ENCODE data around the gene GSC2.
A peak's percentile ranks its signal among the peaks of the same experiment; 100 is the strongest.

Gene GSC2

DNA sequence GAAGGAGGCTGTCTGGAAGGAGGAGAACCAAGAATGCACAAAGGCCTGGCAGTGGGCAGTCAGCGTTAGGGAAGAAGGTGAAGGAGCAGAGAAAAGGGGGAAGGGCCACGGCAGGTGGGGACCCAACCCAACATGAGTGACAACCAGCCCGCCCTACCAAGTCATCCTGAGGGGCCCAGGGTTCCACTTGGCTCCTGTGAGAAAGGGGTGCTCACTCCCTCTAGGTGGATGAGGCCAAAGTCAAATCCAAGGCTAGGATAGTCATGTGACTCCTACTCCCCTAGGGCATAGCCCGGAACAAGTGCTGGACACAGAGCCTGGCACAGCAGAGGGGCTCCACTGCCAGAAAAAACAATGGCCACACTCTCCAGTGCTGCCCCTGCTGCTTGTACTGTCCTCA, 25.7 kb downstream of the GSC2 start:
- H3K4me1 Mint-ChIP-seq: peaks cover 29% of the 10 kb centered on the region

DNA sequence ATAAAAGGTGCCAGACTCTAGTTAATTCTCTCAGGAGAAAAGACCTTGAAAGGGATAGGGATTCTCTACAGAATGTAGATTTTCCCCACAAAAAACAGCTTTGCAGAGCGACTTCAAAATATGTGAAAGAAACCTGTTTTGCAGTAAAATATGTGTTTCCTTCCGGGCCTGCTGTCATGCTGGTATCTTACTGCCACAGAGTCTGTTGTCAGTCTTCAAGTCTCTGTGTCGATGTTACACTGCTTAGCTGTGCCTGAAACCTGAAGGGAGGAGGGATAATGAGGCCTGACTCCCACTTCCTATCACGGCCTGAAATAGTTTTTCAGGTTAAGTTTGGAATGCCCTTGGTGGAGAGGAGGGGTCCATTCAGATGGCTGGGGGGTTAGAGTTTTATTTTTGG, 26.2 kb downstream of the GSC2 start:
- H3K4me3 Mint-ChIP-seq: no peak overlapping the region
- no peak overlapping the region for H3K27ac Mint-ChIP-seq
- H3K9me3 Mint-ChIP-seq: no peaks in the 10 kb centered on the region
- H3K4me1 Mint-ChIP-seq: peaks cover 32% of the 10 kb centered on the region
- DNase-seq (ENCODE audit: low spot score in 2 of 2) (no peak), ATAC-seq (no peak)
- peaks cover 3% of the 10 kb centered on the region for H3K36me3 Mint-ChIP-seq

More for the DNA sequence above, 25.7 kb downstream of the GSC2 start:
- Mint-ChIP-seq H3K27ac (no peak overlapping the region), H3K9me3 (no peaks in the 10 kb centered on the region), H3K36me3 (no peaks in the 10 kb centered on the region), H3K4me3 (no peak overlapping the region)
- ATAC-seq (no peak), DNase-seq (ENCODE audit: low spot score in 2 of 2) (no peak)

DNA sequence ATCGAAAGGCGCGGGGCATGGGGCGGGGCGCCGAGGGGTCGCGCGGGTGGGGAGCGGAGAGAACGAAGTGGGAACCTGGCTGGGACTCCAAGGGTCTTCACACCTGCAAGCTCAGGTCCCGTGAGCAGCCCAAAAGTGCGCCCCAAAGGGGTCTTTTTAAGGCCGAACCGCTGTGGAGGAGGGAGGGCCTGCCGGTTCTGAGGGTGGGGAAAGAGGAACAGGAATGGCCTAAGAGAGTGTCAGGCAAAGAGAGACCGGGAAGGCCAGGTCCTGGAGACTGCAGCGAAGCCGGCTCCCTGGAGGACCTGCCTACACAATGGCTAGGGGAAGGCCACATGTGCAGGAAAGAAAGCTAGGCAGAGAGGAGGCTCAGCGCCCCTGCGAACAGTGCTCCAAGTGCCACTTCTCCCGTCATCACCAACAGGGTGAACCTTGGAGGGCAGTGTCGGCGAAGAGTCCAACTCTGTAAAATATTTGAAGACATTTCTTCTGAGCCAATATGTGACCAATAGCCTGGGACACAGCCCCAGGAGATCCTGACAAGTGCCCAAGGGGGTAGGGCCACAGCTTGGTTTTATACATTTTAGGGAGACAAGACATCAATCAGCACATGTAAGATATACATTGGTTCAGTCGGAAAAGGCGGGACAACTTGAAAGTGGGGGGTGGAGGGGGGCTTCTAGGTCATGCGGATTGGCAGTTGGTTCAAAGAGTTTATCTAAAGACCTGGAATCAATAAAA, 27.2 kb downstream of the GSC2 start:
- H3K36me3 Mint-ChIP-seq: peaks cover 10% of the 10 kb centered on the region
- peak overlapping the region; percentile 56 for H3K27ac Mint-ChIP-seq
- H3K9me3 Mint-ChIP-seq: no peaks in the 10 kb centered on the region
- peaks cover 39% of the 10 kb centered on the region for H3K4me1 Mint-ChIP-seq
- ATAC-seq (no peak), DNase-seq (ENCODE audit: low spot score in 2 of 2) (no peak)
- H3K4me3 Mint-ChIP-seq: peak overlapping the region; percentile 82

DNA sequence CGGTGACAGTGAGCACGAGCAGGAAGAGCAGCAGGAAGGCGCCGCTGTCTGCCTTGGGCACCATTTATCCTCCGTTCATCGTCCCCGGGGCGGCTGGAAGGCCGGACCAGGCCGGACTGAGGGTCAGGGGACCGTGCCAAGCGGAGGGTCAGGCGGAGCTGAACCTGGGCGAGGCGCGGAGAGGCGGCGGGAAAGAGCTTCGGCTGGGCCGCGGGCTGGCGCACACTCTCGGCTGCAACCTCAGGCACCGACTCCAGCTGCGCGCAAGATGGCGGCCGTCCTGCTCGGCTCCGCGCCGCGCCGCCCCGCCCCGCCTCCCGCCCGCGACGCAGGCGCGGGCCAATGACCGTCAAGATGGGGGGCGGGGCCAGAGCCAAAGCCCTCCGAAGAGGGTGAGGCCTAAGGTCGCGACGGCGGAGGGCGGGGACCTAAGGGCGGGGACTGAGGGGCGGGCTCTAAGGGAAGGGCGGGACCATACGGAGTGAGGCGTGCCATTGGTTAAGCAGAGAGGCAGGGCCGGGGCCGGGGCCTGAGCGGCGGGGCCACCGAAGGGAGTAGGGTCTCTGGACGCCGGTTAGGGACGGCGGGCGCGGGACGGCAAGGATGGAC, 27.8 kb downstream of the GSC2 start, which contains the start of gene DGCR2:
DGCR2 (minus strand) TSS at position 270 of the 609 bp plus-strand sequence; CDS start at position 64, 206 bp downstream.
- peak; percentile 96 for ATAC-seq
- Mint-ChIP-seq H3K4me3 (peak within 1 kb of the TSS; percentile 82), H3K36me3 (peaks cover 10% of the 10 kb centered on the region)

DNA sequence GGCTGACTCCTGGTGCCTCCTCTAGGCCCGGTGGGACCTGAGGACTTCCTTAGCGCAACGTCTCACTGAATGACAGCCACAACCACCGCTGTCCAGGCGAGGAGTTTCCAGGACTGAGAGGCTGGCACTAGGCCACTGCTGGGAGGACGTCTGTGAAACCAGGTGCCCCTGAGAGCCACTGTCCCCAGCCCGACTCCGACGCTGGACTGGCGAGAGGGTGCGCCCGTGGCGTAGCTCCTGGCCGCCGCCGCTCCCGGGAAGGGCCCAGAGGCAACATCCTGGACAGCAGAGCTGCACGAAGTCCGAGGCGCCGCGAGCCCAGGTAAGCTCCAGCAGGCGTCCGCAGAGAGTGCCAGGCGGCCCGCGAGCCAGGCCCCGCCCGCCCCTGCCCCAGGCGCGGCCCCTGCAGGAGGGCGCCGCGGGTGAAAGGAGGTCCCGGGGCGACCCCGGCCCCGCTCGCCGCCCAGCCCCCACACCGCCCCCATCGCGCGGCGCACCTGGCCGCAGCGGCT, 28.4 kb downstream of the GSC2 start:
- peak in 1 of 2 donors; percentile 69 for DNase-seq (ENCODE audit: low spot score in 2 of 2)
- peak; percentile 45 for ATAC-seq
- Mint-ChIP-seq H3K4me1 (peaks cover 47% of the 10 kb centered on the region), H3K27ac (peak overlapping the region; percentile 74), H3K9me3 (no peaks in the 10 kb centered on the region), H3K36me3 (peaks cover 10% of the 10 kb centered on the region), H3K4me3 (peak overlapping the region; percentile 82)

More for the DNA sequence above, 27.8 kb downstream of the GSC2 start, which contains the start of gene DGCR2:
- peak; percentile 88 to 93 for DNase-seq (ENCODE audit: low spot score in 2 of 2)
- Mint-ChIP-seq H3K9me3 (no peaks in the 10 kb centered on the region), H3K27ac (peak within 1 kb of the TSS; percentile 74), H3K4me1 (peaks cover 42% of the 10 kb centered on the region)

DNA sequence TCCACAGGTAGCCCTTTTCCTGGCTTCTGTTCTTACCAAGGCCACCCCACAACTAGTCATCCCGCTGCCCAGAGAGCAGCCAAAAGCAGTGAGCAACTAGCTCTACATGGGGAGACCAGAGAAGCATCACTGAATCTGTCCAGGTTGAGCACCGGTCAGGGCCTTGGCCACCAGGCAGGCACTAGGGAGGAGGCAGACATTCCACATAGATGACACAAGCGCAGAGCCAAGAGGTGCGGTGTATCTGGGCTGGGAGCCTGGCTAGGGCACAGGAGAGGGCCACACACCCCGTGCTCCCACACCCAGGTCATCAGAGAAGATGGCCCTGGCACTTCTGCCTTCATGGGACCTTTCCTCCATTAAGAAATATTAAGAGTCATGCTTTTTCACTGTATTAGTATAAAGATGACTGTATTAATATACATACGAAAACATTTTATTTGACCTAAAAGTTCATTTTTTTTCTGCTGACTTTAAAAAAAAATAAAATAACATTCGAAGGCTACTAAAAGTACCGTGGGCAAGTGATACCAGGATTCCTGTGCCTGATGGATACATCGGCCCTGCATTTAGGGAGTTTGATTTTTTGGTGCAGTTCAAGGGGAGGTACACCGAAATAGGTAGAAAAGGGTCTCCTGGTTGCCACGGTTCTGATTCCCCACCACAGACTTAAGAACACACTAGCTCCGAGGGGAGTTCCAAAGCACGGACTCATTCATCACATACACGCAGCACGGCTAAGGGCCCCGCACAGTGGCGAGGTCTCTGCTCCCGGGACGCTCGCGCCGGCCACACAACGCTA, 29.1 kb downstream of the GSC2 start:
- DNase-seq (ENCODE audit: low spot score in 2 of 2) (no peak), ATAC-seq (peak; percentile 24)
- peak overlapping the region; percentile 82 for H3K4me3 Mint-ChIP-seq
- H3K27ac Mint-ChIP-seq: peak overlapping the region; percentile 74
- peaks cover 54% of the 10 kb centered on the region for H3K4me1 Mint-ChIP-seq
- H3K9me3 Mint-ChIP-seq: no peaks in the 10 kb centered on the region
- peaks cover 10% of the 10 kb centered on the region for H3K36me3 Mint-ChIP-seq

DNA sequence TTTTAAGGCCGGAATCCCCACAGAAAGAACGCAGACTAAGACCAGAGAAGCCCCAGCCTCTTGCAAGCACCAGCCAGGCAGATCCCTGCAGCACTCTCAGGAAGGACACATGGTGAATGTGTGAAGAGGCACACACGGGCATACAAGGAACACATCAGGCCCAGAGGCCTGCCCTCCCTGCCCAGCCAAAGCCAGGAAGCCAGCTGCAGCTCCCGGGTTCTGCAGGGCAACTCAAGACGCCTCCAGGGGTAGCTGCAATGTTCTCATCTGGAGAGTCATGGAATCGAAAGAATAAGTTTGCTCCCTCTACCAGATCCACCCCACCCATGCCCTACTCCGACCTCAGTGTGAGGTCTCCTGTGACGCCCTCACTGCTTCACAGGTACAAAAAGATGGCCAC, 30.1 kb downstream of the GSC2 start:
- H3K4me1 Mint-ChIP-seq: peaks cover 65% of the 10 kb centered on the region
- peaks cover 10% of the 10 kb centered on the region for H3K36me3 Mint-ChIP-seq
- H3K27ac Mint-ChIP-seq: peak overlapping the region; percentile 74
- ATAC-seq: no peak
- no peaks in the 10 kb centered on the region for H3K9me3 Mint-ChIP-seq
- peak overlapping the region; percentile 82 for H3K4me3 Mint-ChIP-seq
- no peak for DNase-seq (ENCODE audit: low spot score in 2 of 2)

DNA sequence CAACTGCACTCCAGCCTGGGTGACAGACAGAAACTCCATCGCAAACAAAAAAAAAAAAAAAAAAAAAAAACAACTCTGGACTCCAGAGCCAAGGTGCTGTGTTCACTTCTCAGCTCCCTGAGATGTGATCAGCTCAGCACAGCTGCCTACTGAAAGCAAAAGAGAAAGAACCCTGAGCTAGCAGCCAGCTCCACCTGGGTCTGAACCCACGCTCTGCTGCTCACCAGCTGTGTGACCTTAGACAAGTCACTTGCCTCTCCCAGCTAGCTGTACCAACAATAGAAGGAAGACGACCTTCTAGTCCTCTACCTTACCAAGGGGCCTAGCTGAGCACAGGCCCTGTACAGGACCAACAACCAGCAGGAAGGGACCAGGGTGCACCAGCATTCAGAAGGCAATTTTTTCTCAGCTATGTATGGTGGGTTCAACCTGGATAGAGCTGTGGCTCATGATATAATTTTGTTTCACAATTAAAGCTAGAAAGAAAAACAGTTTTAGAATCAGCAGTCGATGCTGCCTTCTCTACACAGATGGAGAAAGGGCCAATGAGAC, 31.7 kb downstream of the GSC2 start:
- Mint-ChIP-seq H3K4me3 (no peak overlapping the region), H3K27ac (no peak overlapping the region), H3K9me3 (no peaks in the 10 kb centered on the region), H3K36me3 (peaks cover 10% of the 10 kb centered on the region), H3K4me1 (peaks cover 70% of the 10 kb centered on the region)
- ATAC-seq (no peak), DNase-seq (ENCODE audit: low spot score in 2 of 2) (no peak)

DNA sequence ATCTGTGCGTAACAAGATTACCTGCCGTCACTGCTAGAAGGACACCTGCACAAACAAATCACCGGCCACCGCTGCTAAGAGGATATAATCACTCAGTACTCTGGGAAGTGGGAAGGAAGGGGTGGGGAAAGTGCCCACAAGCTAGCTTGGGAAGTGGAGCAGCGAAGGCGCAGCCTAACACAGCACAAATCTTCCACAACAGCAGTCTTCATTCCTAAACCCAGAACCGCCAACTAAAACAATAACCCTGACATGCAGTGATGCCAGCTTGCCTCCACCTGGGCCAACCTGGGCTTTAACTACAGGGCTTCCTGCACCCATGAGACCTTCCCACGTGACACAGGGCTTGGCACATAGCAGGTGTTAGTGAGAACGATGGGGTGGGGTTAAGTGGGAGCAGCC, 33.0 kb downstream of the GSC2 start:
- no peak overlapping the region for H3K4me3 Mint-ChIP-seq

DNA sequence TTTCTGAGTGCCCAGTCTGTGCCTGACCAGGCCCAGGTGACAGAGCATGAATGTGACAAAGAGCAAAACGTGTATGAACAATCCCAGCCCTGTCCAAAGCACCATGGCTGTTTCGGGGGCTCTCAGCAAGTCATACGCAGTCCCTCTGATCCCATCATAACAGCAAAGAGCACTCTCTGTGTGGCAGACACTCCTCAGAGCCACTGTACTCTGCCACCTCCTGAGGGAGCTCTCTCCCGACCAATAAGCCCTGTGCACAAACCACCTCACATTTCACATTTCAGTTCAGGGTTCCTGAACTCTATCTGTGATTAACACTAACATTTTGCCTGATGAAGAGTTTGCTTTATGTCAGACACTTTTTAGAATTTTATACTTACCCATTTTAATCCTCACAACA, 34.5 kb downstream of the GSC2 start:
- ATAC-seq (peak; percentile 22), DNase-seq (ENCODE audit: low spot score in 2 of 2) (no peak)
- Mint-ChIP-seq H3K27ac (peak overlapping the region; percentile 79), H3K36me3 (peaks cover 10% of the 10 kb centered on the region), H3K4me3 (no peak overlapping the region), H3K4me1 (peaks cover 71% of the 10 kb centered on the region), H3K9me3 (no peaks in the 10 kb centered on the region)

More for the DNA sequence above, 33.0 kb downstream of the GSC2 start:
- peaks cover 10% of the 10 kb centered on the region for H3K36me3 Mint-ChIP-seq
- no peak overlapping the region for H3K27ac Mint-ChIP-seq
- ATAC-seq (no peak), DNase-seq (ENCODE audit: low spot score in 2 of 2) (no peak)
- no peaks in the 10 kb centered on the region for H3K9me3 Mint-ChIP-seq
- peaks cover 69% of the 10 kb centered on the region for H3K4me1 Mint-ChIP-seq

DNA sequence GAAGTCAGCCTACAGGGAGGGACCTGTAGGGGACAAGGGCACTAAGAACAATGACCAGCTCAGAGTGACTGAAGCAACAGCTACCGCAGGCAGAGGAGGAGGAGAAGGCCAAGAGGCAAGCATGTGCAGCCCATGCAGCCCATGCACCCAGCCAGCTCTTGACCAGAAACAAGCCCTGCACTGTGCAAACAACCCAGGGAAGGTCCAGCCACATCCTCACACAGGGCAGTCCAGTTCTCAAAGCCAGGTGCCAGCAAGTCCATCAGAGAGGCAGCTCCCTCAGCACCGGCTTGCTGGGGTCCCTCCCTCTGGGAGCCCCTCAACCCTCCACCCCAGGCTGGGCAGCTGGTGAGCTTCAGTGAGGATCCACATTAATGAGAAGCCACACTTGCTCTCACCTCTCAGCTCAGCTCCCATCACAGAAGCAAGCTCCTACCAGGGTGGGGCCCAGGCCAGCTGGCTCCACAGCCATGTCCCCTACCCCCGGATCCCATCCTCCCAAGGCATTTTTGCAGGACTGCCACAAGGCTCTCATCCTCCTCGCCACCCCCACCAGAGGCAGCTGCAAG, 35.0 kb downstream of the GSC2 start:
- no peaks in the 10 kb centered on the region for H3K9me3 Mint-ChIP-seq
- H3K27ac Mint-ChIP-seq: peak overlapping the region; percentile 79
- H3K4me3 Mint-ChIP-seq: no peak overlapping the region
- peaks cover 10% of the 10 kb centered on the region for H3K36me3 Mint-ChIP-seq
- H3K4me1 Mint-ChIP-seq: peaks cover 70% of the 10 kb centered on the region
- ATAC-seq (peak; percentile 29), DNase-seq (ENCODE audit: low spot score in 2 of 2) (no peak)

DNA sequence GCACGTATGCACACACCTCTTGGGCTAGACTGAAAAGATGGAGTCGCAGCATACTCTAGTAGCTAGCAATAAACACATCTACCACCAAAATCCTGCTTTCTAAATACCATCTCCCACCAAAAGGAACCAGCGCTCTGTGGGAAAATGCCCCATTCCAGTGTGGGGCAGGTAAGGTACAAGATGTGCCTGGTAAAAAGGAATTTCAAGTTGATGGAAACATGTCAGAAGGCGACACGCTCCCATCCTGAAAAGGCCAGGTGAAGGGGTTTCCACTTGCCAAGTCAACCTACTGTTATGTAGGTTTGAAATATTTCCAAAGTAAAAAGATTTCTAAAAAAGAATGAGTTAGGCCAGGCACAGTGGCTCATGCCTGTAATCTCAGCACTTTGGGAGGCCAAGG, 36.7 kb downstream of the GSC2 start:
- DNase-seq (ENCODE audit: low spot score in 2 of 2) (no peak), ATAC-seq (no peak)
- Mint-ChIP-seq H3K4me1 (peaks cover 71% of the 10 kb centered on the region), H3K9me3 (no peaks in the 10 kb centered on the region), H3K4me3 (no peak overlapping the region), H3K27ac (no peak overlapping the region), H3K36me3 (peaks cover 2% of the 10 kb centered on the region)

DNA sequence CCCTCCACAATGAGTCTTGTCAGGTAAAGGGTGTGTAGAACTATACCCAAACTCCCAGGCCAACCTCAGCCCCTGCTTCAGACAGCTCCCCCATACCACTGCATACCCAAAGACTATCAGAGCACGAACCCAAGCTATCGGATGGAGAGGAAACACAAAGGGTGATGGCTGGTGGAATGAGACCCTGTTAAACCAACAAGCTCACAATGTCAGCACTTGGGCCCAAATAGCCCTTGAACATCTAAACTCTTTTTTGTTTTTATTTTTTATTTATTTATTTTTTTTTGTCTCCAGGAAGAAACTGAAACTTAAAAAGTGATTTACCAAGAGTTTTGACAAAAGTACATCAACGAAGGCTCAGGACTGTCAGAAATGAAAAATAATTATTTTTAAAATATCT, 38.5 kb downstream of the GSC2 start:
- peaks cover 79% of the 10 kb centered on the region for H3K4me1 Mint-ChIP-seq
- DNase-seq (ENCODE audit: low spot score in 2 of 2) (no peak), ATAC-seq (no peak)
- no peaks in the 10 kb centered on the region for H3K9me3 Mint-ChIP-seq
- no peaks in the 10 kb centered on the region for H3K36me3 Mint-ChIP-seq
- peak overlapping the region; percentile 14 for H3K27ac Mint-ChIP-seq
- no peak overlapping the region for H3K4me3 Mint-ChIP-seq

DNA sequence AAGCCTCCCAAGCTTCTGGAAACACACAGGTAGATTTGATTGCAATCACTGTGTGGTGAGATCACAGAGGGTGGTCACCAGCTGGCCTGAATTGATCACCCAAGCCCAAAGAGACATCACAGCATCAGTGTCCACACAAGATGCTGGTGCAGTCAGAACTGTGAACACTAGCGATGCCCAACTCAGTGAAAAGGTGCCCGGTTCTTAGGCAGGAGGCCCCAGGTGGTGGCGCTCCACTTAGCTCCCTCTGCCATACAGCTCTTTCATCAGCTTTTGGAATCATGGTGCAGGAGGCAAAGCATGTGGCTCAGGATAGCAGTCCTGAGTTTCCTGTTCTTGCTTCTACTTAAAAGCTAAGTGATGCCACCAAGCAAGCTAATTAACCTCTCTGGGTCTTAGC, 39.0 kb downstream of the GSC2 start:
- Mint-ChIP-seq H3K27ac (peak overlapping the region; percentile 14), H3K9me3 (no peaks in the 10 kb centered on the region), H3K4me1 (peaks cover 79% of the 10 kb centered on the region), H3K36me3 (no peaks in the 10 kb centered on the region), H3K4me3 (no peak overlapping the region)
- DNase-seq (ENCODE audit: low spot score in 2 of 2) (no peak), ATAC-seq (no peak)

DNA sequence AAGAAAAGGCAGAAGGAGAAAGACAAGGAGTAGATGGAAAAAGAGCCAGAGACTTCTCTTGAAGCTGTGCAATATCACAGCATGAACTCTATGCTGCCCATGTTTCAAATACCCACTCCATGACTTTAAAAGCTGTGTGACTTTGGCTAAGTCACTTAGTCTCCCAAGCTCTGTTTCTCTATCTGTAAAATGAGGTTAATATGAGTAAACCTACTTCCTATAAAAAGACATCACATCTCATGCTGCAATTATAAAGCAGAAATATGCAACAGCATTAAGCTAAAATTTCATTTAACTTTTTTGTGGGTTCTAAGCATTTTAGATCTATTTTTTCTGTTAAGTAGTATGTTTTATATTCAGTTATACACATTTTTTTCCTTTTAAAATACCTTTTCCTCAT, 39.4 kb downstream of the GSC2 start:
- ATAC-seq: no peak
- DNase-seq (ENCODE audit: low spot score in 2 of 2): no peak
- Mint-ChIP-seq H3K27ac (peak overlapping the region; percentile 14), H3K4me1 (peaks cover 79% of the 10 kb centered on the region), H3K4me3 (no peak overlapping the region), H3K36me3 (no peaks in the 10 kb centered on the region), H3K9me3 (no peaks in the 10 kb centered on the region)

Data from stimulated activated effector memory CD8-positive, alpha-beta T cell treated with anti-CD3 and anti-CD28 coated beads, Interleukin-12 subunit alpha, Interleukin-12 subunit beta, amount 100 ng/mL, for 72 hours (primary cell).